ENCODE results near the gene UMODL1.

The UMODL1 gene

GRCh38 chr21:42039911-42040351, 31.2 kb upstream of the UMODL1 start:
- DNase-seq (ENCODE audit: low read depth): peak; percentile 61

GRCh38 chr21:42040411-42041180, 30.5 kb upstream of the UMODL1 start:
- DNase-seq (ENCODE audit: low read depth): peak; percentile 98

- DNase-seq (ENCODE audit: low read depth): no peak
These were observed 29.9 kb upstream of the UMODL1 start for GRCh38 chr21:42041246-42041645.

GRCh38 chr21:42041711-42042110, 29.4 kb upstream of the UMODL1 start:
- DNase-seq (ENCODE audit: low read depth): no peak

- DNase-seq (ENCODE audit: low read depth): no peak
These were observed 28.5 kb upstream of the UMODL1 start for GRCh38 chr21:42042651-42043050.

GRCh38 chr21:42043201-42043895, 27.8 kb upstream of the UMODL1 start:
- DNase-seq (ENCODE audit: low read depth): no peak

- no peak for DNase-seq (ENCODE audit: low read depth)
These were observed 27.2 kb upstream of the UMODL1 start for GRCh38 chr21:42043961-42044360.

- DNase-seq (ENCODE audit: low read depth): no peak
These were observed 26.1 kb upstream of the UMODL1 start for GRCh38 chr21:42044871-42045495.

- DNase-seq (ENCODE audit: low read depth): peak; percentile 94
These were observed 23.1 kb upstream of the UMODL1 start for GRCh38 chr21:42047821-42048613.

- no peak for DNase-seq (ENCODE audit: low read depth)
These were observed 22.1 kb upstream of the UMODL1 start for GRCh38 chr21:42048870-42049577.

- no peak for DNase-seq (ENCODE audit: low read depth)
These were observed 21.3 kb upstream of the UMODL1 start for GRCh38 chr21:42049578-42050430.

GRCh38 chr21:42051788-42052187, 19.3 kb upstream of the UMODL1 start:
- no peak for DNase-seq (ENCODE audit: low read depth)

GRCh38 chr21:42055425-42055824, 15.7 kb upstream of the UMODL1 start:
- no peak for DNase-seq (ENCODE audit: low read depth)

GRCh38 chr21:42056468-42056867, 14.6 kb upstream of the UMODL1 start:
- no peak for DNase-seq (ENCODE audit: low read depth)

- peak; percentile 59 for DNase-seq (ENCODE audit: low read depth)
These were observed 14.0 kb upstream of the UMODL1 start for GRCh38 chr21:42056996-42057689.

- DNase-seq (ENCODE audit: low read depth): no peak
These were observed 13.2 kb upstream of the UMODL1 start for GRCh38 chr21:42057851-42058437.

GRCh38 chr21:42058631-42059111, 12.4 kb upstream of the UMODL1 start:
- no peak for DNase-seq (ENCODE audit: low read depth)

- no peak for DNase-seq (ENCODE audit: low read depth)
These were observed 12.0 kb upstream of the UMODL1 start for GRCh38 chr21:42059141-42059540.

- no peak for DNase-seq (ENCODE audit: low read depth)
These were observed 11.4 kb upstream of the UMODL1 start for GRCh38 chr21:42059721-42060120.
